ENCODE measurements around the gene GLRX3.

Gene GLRX3

GRCh38 chr10:130137659-130138478 lies 1.7 kb downstream of the GLRX3 start:
- in situ Hi-C loops (cut with HindIII; ENCODE audit: low sequenced_read_pairs): no loop called here

- in situ Hi-C loops (cut with HindIII; ENCODE audit: low sequenced_read_pairs): no loop called here
Measured at GRCh38 chr10:130138479-130138866, 2.3 kb downstream of the GLRX3 start.

- in situ Hi-C loops (cut with HindIII; ENCODE audit: low sequenced_read_pairs): no loop called here
Measured at GRCh38 chr10:130140425-130140824, 4.2 kb downstream of the GLRX3 start.

- in situ Hi-C loops (cut with HindIII; ENCODE audit: low sequenced_read_pairs): no loop called here
Measured at GRCh38 chr10:130141038-130141437, 4.8 kb downstream of the GLRX3 start.

GRCh38 chr10:130141460-130141859 lies 5.3 kb downstream of the GLRX3 start:
- in situ Hi-C loops (cut with HindIII; ENCODE audit: low sequenced_read_pairs): no loop called here

- in situ Hi-C loops (cut with HindIII; ENCODE audit: low sequenced_read_pairs): no loop called here
Measured at GRCh38 chr10:130141878-130142277, 5.7 kb downstream of the GLRX3 start.

- in situ Hi-C loops (cut with HindIII; ENCODE audit: low sequenced_read_pairs): no loop called here
Measured at GRCh38 chr10:130146042-130146441, 9.9 kb downstream of the GLRX3 start.

GRCh38 chr10:130159192-130159794 lies 23.1 kb downstream of the GLRX3 start:
- in situ Hi-C loops (cut with HindIII; ENCODE audit: low sequenced_read_pairs): no loop called here

- in situ Hi-C loops (cut with HindIII; ENCODE audit: low sequenced_read_pairs): no loop called here
Measured at GRCh38 chr10:130160775-130161174, 24.6 kb downstream of the GLRX3 start.

- in situ Hi-C loops (cut with HindIII; ENCODE audit: low sequenced_read_pairs): no loop called here
Measured at GRCh38 chr10:130161331-130161730, 25.1 kb downstream of the GLRX3 start.

GRCh38 chr10:130167193-130167592 lies 31.0 kb downstream of the GLRX3 start:
- in situ Hi-C loops (cut with HindIII; ENCODE audit: low sequenced_read_pairs): no loop called here

GRCh38 chr10:130167707-130168106 lies 31.5 kb downstream of the GLRX3 start:
- in situ Hi-C loops (cut with HindIII; ENCODE audit: low sequenced_read_pairs): no loop called here

- in situ Hi-C loops (cut with HindIII; ENCODE audit: low sequenced_read_pairs): no loop called here
Measured at GRCh38 chr10:130169136-130169859, 33.1 kb downstream of the GLRX3 start.

GRCh38 chr10:130171196-130171595 lies 35.0 kb downstream of the GLRX3 start:
- in situ Hi-C loops (cut with HindIII; ENCODE audit: low sequenced_read_pairs): no loop called here

GRCh38 chr10:130174328-130174727 lies 38.1 kb downstream of the GLRX3 start:
- in situ Hi-C loops (cut with HindIII; ENCODE audit: low sequenced_read_pairs): no loop called here

GRCh38 chr10:130175074-130175473 lies 38.9 kb downstream of the GLRX3 start:
- in situ Hi-C loops (cut with HindIII; ENCODE audit: low sequenced_read_pairs): no loop called here

- in situ Hi-C loops (cut with HindIII; ENCODE audit: low sequenced_read_pairs): no loop called here
Measured at GRCh38 chr10:130177250-130177649, 41.1 kb downstream of the GLRX3 start.

- in situ Hi-C loops (cut with HindIII; ENCODE audit: low sequenced_read_pairs): no loop called here
Measured at GRCh38 chr10:130179640-130180039, 43.4 kb downstream of the GLRX3 start.

- in situ Hi-C loops (cut with HindIII; ENCODE audit: low sequenced_read_pairs): no loop called here
Measured at GRCh38 chr10:130180416-130180815, 44.2 kb downstream of the GLRX3 start.

GRCh38 chr10:130181858-130182257 lies 45.7 kb downstream of the GLRX3 start:
- in situ Hi-C loops (cut with HindIII; ENCODE audit: low sequenced_read_pairs): no loop called here

GRCh38 chr10:130185591-130185990 lies 49.4 kb downstream of the GLRX3 start:
- in situ Hi-C loops (cut with HindIII; ENCODE audit: low sequenced_read_pairs): no loop called here

All from DLD1 (cell line).